Umbilical cord (tissue), 2 donors: Measurements from ENCODE around the gene CASS4. TPM values are rescaled to one million over a fixed set of nuclear protein-coding genes. Genes with fewer than 3 reads are reported as not detected.

Experiments used
- DNase-seq: peaks from one replicate; pipeline ENCODE4 v3.0.0-alpha.2; 2015; ENCODE audit warnings: low spot score
- total RNA-seq: library from RNA; depleted of rRNA; stranded (reverse); fragments of >200 nt; gene quantifications from one replicate; pipeline ENCODE4 v1.2.3, GENCODE V29; 2014; ENCODE audit warnings: low replicate concordance; ENCODE audit not compliant: insufficient read depth

The CASS4 gene
- total RNA-seq, 1 donor from 2014 or later: 2.2 TPM

- no peak for DNase-seq
Observed at GRCh38 chr20:56423886-56424285, 11.8 kb downstream of the CASS4 start.

- DNase-seq: no peak
Observed at GRCh38 chr20:56424931-56425330, 12.9 kb downstream of the CASS4 start.

- DNase-seq: no peak
Observed at GRCh38 chr20:56426026-56426425, 14.0 kb downstream of the CASS4 start.

- DNase-seq: no peak
Observed at GRCh38 chr20:56426926-56427325, 14.9 kb downstream of the CASS4 start.

- DNase-seq: no peak
Observed at GRCh38 chr20:56427797-56428196, 15.7 kb downstream of the CASS4 start.

GRCh38 chr20:56428410-56428809, 16.4 kb downstream of the CASS4 start:
- peak; percentile 89 for DNase-seq

- DNase-seq: no peak
Observed at GRCh38 chr20:56428881-56429280, 16.8 kb downstream of the CASS4 start.

- no peak for DNase-seq
Observed at GRCh38 chr20:56429502-56429901, 17.4 kb downstream of the CASS4 start.

- DNase-seq: no peak
Observed at GRCh38 chr20:56429941-56430340, 17.9 kb downstream of the CASS4 start.

- DNase-seq: no peak
Observed at GRCh38 chr20:56430461-56430860, 18.4 kb downstream of the CASS4 start.

GRCh38 chr20:56430957-56431356, 18.9 kb downstream of the CASS4 start:
- no peak for DNase-seq

GRCh38 chr20:56431471-56431870, 19.4 kb downstream of the CASS4 start:
- DNase-seq: no peak

GRCh38 chr20:56433221-56433879, 21.3 kb downstream of the CASS4 start:
- no peak for DNase-seq

- peak; percentile 55 for DNase-seq
Observed at GRCh38 chr20:56433880-56434255, 21.8 kb downstream of the CASS4 start.

GRCh38 chr20:56437196-56437960, 25.3 kb downstream of the CASS4 start:
- DNase-seq: no peak

GRCh38 chr20:56438284-56438683, 26.2 kb downstream of the CASS4 start:
- no peak for DNase-seq

- peak; percentile 78 for DNase-seq
Observed at GRCh38 chr20:56439771-56440291, 27.8 kb downstream of the CASS4 start.

GRCh38 chr20:56440346-56441007, 28.4 kb downstream of the CASS4 start:
- no peak for DNase-seq

GRCh38 chr20:56442389-56443365, 30.6 kb downstream of the CASS4 start:
- DNase-seq: no peak

- no peak for DNase-seq
Observed at GRCh38 chr20:56443654-56444540, 31.8 kb downstream of the CASS4 start.
